NCI-H2196 (cell line): ENCODE measurements around the gene TRNAU1AP.
"Not testable (repeated sequence)": the region's sequence is repeated elsewhere in the genome, so short reads cannot be mapped to it uniquely, and the experiment has no call there.

Experiments used
- DNase-seq: peaks from one replicate; lab custom pipeline; 2025; ENCODE audit not compliant: unreplicated experiment; lab: John Stamatoyannopoulos, UW

The TRNAU1AP gene

DNA sequence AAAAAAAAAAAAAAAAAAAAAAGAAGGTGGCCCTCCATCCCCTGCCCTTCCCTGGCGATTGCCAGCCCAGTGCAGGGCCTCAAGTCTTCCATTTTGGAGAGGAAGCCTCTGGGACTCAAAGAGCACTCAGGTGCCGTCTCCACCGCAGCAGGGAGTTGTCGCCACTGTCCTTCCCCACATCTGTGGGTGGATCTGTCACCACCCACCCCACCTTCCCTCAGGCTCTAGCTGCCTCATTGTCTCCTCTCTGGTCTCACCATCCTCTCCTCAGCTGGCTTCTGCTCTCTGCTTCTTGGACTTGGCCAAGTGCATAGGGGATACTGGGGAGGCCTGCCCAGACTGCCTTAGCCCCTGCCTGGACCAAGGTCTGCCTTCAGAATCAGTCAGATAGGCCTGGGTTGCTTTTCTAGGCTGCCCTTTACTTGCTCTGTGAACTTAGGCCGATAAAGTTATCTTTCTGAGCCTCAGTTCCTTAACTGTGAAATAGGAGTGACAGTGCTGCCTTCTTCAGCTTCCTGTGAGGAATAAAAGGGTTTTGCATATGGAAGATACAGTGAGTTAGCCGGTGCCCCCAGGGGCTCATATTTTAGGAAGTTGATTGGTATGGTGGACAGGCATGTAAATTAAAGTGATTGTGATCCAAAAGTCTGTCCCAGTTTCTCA lies 31.3 kb upstream of the TRNAU1AP start:
- no peak for DNase-seq

DNA sequence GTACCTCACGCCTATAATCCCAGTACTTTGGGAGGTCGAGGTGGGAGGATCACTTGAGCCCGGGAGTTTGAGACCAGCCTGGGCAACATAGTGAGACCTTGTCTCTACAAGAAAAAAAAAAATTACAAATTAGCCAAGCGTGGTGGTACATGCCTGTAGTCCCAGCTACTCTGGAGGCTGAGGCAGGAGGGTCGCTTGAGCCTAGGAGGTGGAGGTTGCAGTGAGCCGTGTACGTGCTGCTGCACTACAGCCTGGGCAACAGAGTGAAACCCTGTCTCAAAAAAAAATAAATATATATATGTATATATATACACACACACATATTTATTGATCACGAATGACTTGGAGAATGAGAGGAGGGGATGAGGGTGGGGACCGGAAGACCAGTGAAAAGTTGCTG lies 30.3 kb upstream of the TRNAU1AP start:
- DNase-seq, result not testable (repeated sequence)

DNA sequence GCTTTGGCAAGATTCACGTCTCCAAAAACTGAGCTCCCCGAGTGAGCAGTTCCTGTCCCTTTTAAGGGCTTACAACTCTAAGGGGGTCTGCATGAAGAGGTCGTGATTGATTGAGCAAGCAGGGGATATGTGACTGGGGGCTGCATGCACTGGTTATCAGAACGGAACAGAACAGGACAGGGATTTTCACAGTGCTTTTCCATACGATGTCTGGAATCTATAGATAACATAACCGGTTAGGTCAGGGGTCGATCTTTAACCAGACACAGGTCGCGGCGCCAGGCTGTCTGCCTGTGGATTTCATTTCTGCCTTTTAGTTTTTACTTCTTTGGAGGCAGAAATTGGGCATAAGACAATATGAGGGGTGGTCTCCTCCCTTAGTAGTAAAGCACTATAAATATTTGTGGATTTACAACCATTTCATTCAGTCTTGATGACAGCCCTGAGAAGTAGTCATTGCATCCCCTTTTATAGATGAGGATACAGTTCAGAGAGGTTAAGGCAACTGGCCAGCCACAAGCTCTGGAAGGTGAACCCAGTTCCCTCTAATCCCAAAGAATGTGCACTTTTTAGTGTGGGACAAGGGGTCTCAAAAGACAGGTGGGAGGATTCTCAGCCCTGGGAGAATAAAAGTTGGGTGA lies 27.8 kb upstream of the TRNAU1AP start:
- not testable (repeated sequence) for DNase-seq

DNA sequence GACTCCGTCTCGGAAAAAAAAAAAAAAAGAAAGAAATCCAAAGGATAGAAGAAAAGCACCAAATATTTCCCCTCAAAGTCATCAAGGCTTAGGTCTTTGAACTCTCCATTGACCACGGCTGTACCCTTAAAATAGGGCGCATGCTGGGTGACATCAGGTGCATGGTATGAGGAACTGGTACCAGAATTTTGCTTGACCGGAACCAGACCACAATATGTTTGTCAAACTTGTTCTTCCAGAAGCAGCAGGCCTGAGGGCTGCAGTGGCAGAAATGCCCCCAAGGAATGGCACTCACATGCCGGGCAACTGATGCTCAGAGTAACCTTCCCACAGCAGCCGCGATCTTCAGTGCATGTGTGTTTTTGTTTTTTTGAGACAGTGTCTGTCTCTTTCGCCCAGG lies 26.0 kb upstream of the TRNAU1AP start:
- DNase-seq, result no peak

DNA sequence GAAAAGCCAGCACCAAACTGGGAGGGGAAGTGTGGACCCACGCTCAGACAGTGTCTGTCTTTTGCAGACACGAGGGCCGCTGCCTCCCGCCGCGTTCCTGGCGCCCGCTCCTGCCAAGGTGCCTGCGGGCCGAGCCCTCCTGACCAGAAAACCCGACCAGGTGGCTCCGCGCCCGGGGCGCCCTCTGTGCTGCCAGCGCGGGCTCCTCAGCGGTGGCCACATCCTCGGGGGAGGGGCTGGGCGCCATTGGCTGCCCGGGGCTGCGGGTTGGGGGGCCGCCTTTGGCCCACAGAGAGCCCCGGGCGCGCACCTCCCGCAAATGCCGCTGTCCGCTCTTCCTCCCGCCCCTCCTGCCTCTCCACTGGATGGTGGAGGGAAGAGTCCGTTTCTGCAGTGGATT lies 22.4 kb upstream of the TRNAU1AP start:
- DNase-seq, result no peak

DNA sequence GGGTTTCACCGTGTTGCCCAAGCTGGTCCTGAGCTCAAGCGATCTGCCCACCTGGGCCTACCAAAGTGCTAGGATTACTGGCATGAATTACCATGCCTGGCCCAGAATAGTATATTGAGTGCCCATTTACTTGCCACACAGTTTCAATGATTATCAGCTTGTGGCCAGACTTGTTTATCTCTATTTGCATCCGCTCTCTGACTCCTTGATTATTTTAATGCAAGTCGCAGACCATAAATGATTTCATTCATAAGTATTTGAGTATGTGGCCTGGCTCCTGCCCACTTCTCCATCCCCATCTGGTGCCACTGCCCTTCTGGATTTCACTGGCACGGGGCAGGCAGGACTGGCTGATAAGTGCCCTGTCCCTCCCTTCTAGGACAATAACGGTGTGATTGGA lies 18.2 kb upstream of the TRNAU1AP start:
- no peak for DNase-seq

DNA sequence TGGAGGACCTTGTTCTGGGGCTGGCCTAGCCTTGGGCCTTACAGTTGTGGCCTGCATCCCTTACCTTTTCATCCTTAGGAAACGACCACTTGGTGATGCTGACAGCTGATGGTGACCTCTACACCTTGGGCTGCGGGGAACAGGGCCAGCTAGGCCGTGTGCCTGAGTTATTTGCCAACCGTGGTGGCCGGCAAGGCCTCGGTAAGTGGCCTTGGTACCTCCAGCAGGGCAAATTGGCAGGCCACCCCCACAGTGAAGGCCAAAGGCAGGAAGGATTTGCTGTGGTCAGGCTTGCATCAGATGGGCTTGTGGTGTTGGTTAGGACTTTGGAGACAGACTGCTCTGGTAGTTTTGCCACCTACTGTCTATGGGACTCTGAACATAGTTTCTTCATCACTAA lies 17.7 kb upstream of the TRNAU1AP start:
- no peak for DNase-seq

DNA sequence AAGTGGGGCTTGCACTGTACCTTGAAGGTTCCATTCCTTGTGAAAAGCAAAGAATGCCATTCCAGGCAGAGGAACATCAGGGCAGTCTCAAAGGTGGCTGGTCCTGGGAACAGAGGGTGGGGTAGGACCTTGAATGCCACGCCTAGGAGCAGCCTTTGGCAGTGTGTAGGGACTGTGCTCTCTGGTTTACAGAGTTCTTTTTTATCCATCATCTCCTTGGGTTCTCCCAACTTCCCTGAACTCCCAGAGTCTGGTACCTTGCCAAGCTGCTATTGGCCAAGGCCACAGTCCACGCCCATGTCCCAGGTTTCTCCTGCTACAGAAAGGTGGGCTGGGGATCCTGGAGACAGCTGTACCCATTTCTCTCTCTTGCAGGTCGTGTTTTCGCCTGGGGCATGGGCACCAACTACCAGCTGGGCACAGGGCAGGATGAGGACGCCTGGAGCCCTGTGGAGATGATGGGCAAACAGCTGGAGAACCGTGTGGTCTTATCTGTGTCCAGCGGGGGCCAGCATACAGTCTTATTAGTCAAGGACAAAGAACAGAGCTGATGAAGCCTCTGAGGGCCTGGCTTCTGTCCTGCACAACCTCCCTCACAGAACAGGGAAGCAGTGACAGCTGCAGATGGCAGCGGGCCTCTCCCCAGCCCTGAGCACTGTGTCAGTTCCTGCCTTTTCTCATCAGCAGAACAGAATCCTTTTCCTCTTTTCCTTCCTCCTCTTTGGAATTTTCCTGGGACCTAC lies 15.3 kb upstream of the TRNAU1AP start:
- DNase-seq, result no peak

DNA sequence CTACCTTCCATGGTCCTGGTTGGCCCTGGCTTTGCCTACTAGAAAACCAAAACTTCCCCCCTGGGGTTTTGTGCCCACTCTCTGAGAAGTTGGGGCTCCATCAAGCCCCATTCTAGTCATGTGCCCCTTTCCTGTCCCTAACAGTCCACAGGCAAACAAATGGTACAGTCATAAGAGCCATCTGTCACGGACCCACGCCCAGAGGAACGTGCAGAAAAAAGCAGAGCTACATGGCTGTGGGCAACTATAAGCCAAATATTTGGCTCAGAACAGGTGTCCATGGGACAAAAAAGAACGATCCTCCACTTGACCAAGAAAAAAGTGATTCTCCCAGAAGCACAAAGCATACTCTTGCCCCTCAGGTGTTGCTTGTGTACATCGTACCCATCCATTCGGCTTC lies 14.6 kb upstream of the TRNAU1AP start:
- no peak for DNase-seq

DNA sequence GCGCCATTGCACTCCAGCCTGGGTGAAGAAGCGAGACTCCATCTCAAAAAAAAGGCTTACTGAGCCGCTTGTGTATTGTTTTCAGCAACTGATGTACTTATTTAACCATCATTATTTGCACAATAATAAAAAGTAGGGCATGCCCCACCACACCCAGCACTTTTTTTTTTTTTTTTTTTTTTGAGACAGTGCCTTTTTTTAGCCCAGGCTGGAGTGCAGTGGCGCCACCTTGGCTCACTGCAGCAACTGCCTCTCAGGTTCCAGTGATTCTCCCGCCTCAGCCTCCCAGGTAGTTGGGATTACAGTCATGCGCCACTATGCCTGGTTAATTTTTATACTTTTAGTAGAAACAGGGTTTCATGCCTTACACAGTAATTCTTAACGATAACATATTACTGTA lies 12.2 kb upstream of the TRNAU1AP start:
- DNase-seq, result no peak

DNA sequence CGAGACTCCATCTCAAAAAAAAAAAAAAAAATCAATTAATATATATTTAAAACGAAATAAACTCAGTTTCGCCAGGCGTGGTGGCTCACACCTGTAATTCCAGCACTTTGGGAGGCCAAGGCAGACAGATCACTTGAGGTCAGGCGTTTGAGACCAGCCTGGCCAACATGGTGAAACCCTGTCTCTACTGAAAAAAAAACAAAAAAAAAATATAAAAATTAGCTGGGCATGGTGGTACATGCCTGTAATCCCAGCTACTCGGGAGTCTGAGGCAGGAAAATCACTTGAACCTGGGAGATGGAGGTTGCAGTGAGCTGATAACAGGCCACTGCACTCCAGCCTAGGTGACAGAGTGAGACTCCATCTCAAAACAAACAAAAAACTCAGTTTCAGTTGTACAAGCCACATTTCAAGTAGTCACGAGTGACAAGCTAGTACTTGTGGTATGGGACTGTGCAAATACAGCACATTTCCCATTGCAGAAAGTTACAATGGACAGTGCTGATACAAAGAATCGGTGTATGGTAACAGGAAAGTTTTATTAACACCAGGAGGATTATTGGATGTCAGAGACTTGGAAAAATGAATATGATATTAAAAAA lies 11.4 kb upstream of the TRNAU1AP start:
- DNase-seq, result not testable (repeated sequence)

DNA sequence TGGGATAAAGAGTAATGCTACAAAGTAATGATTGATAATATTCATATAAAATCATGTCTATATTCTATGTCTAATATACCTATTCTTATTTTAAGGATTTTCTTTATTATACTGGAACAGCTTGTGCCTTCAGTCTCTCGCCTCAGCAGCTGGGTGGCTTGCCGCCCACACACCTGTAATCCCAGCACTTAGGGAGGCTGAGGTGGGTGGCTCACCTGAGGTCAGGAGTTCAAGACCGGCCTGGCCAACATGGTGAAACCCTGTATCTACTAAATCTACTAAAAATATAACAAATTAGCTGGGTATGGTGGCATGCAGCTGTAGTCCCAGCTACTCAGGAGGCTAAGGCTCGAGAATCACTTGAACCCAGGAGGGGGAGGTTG lies 7.6 kb upstream of the TRNAU1AP start:
- no peak for DNase-seq

DNA sequence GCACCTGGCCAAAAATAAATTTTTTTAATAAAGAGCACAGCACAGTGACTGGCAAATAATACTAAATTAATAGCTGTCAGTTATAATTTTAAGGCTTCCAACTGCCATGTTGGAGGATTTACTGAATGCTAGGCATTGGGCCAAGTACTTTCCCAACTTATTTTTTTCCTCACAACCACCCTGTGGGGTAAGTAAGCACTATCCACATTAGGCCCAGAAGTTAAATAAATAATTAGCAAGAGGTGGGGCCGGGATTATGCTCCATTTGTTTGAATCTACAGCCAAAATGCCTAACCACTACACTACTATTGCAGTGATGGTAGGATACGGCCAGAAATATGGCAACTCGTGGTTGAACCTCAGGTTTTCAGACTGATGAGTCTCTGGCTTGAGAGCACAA lies 4.6 kb upstream of the TRNAU1AP start:
- DNase-seq, result no peak

DNA sequence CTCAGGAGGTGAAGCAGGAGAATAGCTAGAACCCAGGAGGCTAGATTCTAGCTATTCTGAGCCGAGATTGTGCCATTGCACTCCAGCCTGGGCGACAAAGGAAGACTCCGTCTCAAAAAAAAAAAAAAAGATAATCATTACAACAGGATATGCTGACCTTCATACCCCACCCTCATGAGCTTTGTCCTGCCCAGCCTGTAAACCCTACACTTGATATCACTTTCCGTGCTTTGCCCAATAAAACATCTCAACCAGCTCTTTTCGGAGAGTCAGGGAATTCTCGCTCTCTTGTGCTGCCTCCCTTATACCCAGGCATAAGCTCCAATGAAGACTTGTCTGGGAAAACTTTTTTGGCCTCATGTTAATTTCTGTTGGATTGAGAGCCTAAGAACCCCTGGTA lies 1.5 kb upstream of the TRNAU1AP start:
- DNase-seq, result no peak

DNA sequence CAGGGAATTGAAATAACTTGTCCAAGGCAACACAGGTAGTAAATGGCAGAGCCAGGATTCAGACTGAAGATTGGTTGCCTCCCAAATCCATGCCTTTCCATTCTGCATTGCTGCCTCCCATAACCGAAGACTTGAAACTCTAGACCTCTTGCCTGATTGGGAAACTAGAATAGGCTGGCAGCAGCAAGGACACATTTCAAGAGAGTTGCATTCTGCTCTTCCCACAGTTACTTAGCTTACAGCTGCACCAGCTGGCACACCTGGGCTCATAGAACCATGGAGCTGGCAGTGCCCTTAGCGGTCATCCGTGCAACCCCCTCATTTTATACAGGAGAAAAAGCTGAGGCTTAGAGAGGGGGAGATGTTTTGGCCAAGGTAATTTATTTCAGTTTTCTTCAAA lies 8.0 kb downstream of the TRNAU1AP start:
- no peak for DNase-seq

DNA sequence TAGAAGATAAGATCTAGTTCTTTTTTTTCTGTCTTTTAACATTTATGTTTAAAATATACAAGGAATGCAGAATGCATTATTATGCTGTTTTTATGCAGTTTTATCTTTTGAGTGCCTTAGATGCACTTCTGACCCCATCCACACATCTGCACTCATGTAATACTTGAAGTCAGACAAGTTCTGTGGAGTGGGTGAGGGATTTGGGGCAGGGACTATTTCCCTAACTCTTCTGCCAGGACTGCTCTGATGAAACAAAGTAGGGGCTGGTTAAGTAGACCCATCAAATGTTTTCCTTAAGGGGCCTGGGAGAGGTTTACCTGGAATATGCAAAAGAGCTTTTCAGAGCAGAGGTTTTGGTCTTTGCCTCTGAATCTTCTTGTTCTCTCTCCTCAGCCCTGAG lies 11.4 kb downstream of the TRNAU1AP start:
- no peak for DNase-seq

DNA sequence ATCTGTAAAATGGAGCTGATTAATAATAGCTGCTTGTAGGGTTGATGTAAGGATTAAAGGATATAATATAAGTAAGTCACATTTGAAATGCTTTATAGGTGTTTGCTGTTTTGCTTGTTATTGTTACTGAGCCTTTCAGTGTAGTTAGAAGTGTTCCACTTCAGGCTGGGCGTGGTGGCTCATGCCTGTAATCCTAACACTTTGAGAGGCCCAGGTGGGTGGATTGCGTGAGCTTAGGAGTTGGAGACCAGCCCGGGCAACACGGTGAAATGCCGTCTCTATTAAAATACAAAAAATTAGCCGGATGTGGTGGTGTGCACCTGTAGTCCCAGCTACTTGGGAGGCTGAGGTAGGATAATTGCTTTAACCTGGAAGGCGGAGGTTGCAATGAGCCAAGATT lies 12.2 kb downstream of the TRNAU1AP start:
- no peak for DNase-seq

DNA sequence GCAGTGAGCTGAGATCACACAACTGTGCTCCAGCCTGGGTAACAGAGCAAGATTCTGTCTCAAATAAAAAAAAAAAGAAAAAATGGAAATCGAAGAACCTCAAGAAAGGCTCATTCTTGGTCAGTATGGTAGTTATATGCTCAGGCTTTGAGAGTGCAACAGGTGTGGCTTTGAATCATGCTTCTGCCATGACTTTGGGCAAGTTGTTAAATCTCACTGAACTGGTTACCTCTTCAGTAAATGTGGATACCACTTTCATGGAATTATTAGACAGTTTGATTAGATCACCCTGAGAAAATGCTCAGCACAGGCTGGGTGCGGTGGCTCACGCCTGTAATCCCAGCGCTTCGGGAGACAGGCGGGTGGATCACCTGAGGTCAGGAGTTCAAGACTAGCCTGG lies 12.8 kb downstream of the TRNAU1AP start:
- no peak for DNase-seq

DNA sequence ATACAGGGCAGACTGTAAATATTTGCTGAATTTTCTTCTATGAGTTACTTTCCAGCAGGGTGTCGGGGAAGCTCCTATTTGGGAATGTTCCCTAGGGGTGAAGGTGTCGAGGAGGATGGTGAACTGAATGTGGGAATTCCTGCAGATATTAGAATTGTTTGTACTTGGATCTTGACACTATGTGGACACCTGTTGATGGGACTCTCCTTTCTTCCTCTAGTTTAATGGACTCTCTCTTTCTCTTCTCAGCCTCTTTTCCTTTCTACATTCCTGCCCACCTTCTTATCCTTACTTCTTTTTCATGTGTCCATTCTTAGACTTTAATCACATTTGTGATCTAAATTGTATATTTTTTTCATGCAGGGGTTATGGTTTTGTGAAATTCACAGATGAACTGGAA lies 14.0 kb downstream of the TRNAU1AP start:
- no peak for DNase-seq

DNA sequence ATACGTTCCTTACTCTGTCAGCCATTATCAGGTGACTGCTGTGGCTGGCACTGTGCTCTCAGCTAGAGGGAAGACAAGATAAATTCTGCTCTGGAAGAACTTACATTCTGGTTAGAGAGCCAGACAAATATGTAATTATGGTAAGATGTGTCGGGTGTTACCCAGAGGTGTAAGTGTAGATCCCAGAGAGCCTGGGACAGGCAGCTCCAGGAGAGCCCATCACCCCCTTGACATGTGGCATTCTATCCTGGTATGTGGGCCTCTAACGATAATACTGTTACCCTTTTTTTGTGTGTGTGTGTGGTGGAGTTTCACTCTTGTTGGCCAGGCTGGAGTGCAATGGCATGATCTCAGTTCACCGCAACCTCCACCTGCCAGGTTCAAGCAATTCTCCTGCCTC lies 19.0 kb downstream of the TRNAU1AP start:
- DNase-seq, result no peak

DNA sequence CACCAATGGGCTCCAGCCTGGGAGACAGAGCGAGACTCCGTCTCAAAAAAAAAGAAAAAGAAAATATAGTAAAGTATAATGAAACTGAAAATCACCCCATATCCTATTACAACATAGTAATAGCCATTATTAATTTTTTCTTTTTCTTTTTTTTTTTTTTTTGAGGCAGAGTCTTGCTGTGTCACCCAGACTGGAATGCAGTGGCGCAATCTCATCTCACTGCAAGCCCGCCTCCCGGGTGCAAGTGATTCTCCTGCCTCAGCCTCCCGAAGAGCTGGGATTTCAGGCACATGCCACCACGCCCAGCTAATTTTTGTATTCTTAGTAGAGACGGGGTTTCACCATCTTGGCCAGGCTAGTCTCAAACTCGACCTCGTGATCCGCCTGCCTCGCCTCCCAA lies 20.0 kb downstream of the TRNAU1AP start:
- DNase-seq, result not testable (repeated sequence)

DNA sequence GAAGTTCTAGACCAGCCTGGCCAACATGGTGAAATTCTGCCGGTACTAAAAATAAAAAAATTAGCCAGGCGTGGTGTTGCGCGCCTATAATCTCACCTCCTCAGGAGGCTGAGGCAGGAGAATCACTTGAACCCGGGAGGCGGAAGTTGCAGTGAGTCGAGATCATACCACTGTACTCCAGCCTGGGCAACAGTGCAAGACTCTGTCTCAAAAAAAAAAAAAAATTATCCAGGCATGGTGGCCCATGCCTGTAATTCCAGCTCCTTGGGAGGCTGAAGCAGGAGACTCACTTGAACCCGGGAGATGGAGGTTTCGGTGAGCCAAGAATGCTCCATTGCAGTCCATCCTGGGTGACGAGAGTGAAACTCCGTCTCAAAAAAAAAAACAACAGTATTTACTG lies 20.7 kb downstream of the TRNAU1AP start:
- DNase-seq, result no peak
